Thoracic aorta (tissue), 2 donors: ENCODE results near the gene MT1A. TPM values are rescaled to one million over a fixed set of nuclear protein-coding genes. Genes with fewer than 3 reads are reported as not detected.

Experiments
- ATAC-seq: fragments of 150-250 bp; one replicate; pipeline ENCODE4 v1.8.0; 2017; ENCODE audit warnings: low read depth; ENCODE audit not compliant: insufficient number of reproducible peaks, low FRiP score
- DNase-seq: peaks from one replicate; pipeline ENCODE4 v3.0.0-alpha.2; 2020; ENCODE audit warnings: low spot score
- H3K27ac ChIP-seq, 2 donors: fragments of 200-600 bp; sonication (generic); 1 replicate in 1 of 2; 2 replicates in 1 of 2; pipeline ENCODE4 v1.5.1; 2016; ENCODE audit warnings: mild to moderate bottlenecking in 2 of 2, moderate library complexity in 2 of 2
- H3K27me3 ChIP-seq: fragments of 200-600 bp; sonication (generic); replicated peaks from 2 replicates; pipeline ENCODE4 v1.6.0; 2016; ENCODE audit warnings: mild to moderate bottlenecking; ENCODE audit not compliant: insufficient read depth
- H3K36me3 ChIP-seq: fragments of 200-600 bp; sonication (generic); one replicate; pipeline ENCODE4 v1.5.1; 2016
- H3K4me1 ChIP-seq, 2 donors: fragments of 200-600 bp; sonication (generic); 1 replicate in 1 of 2; 2 replicates in 1 of 2; pipeline versions ENCODE4 v1.5.1 to v1.6.0; 2016; ENCODE audit warnings: low read depth in 2 of 2, mild to moderate bottlenecking in 1 of 2; ENCODE audit not compliant: control insufficient read depth in 1 of 2
- H3K4me3 ChIP-seq: fragments of 200-600 bp; sonication (generic); 2 replicates; pipeline ENCODE4 v1.5.1; 2016; ENCODE audit warnings: mild to moderate bottlenecking
- H3K9me3 ChIP-seq: fragments of 200-600 bp; sonication (generic); 2 replicates; pipeline ENCODE4 v1.5.1; 2016
- total RNA-seq, 2 donors: library from RNA; depleted of rRNA; stranded (reverse); fragments of >200 nt; gene quantifications; one replicate each; pipeline versions ENCODE4 v1.1.0 to v1.2.3, GENCODE V29; 2016
- TF ChIP-seq, protein P1 (sequence below): fragments of 200-600 bp; sonication (generic); IDR thresholded peaks from one replicate; pipeline ENCODE4 v1.5.1; 2019; ENCODE audit warnings: antibody characterized with exemption

The MT1A gene
- total RNA-seq, 2 donors from 2014 or later = 6.5 to 168 TPM

DNA sequence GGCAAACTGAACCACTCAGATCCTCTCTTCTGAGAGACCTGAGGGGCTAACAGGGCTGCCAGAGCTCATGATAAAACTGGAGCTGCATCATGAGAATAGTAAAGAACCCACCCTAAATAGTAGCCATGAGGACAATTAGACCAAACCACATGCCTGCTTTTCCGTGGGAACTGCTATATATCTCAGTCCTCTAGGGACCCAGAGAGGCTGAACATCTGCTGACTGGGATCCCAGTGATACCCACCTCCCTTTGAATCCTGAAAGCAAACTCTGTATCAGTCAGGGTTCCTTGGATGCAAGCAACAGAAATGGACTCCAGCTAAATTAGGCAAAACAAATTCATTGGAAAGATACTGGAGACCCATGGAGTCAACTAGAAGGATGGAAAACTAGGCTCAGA lies 50.3 kb downstream of the MT1A start:
- DNase-seq (no peak), ATAC-seq (no peak)
- peaks cover 15 to 23% of the 10 kb centered on the region in 2 donors for H3K4me1 ChIP-seq
- no peak overlapping the region for H3K27ac ChIP-seq
- H3K9me3 ChIP-seq = no peaks in the 10 kb centered on the region
- H3K36me3 ChIP-seq = no peaks in the 10 kb centered on the region
- no peaks in the 10 kb centered on the region for H3K27me3 ChIP-seq
- no peak overlapping the region for H3K4me3 ChIP-seq
- TF ChIP-seq, protein P1, sequence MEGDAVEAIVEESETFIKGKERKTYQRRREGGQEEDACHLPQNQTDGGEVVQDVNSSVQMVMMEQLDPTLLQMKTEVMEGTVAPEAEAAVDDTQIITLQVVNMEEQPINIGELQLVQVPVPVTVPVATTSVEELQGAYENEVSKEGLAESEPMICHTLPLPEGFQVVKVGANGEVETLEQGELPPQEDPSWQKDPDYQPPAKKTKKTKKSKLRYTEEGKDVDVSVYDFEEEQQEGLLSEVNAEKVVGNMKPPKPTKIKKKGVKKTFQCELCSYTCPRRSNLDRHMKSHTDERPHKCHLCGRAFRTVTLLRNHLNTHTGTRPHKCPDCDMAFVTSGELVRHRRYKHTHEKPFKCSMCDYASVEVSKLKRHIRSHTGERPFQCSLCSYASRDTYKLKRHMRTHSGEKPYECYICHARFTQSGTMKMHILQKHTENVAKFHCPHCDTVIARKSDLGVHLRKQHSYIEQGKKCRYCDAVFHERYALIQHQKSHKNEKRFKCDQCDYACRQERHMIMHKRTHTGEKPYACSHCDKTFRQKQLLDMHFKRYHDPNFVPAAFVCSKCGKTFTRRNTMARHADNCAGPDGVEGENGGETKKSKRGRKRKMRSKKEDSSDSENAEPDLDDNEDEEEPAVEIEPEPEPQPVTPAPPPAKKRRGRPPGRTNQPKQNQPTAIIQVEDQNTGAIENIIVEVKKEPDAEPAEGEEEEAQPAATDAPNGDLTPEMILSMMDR = no peak

DNA sequence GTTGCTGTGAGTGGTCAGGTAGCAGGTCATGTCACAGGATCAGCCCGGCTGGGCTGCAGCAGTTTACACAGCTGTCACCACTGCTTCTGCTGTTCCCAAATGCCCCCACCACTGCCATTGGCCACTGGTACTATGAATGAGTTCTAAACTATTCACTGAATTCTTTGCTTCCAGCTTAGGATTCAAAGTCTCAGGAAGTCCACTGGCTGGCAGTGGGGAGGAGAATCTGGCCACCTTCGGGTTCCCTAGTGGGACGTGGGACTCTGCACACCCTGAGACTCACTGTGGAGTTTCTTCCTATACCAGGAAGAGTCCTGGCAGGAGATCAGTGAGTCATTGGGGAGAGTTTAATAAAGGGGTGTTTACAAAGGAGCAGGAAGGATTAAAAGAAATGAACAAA lies 50.7 kb downstream of the MT1A start:
- Histone ChIP-seq H3K4me1 (peaks cover 13 to 19% of the 10 kb centered on the region in 2 donors), H3K4me3 (no peak overlapping the region), H3K9me3 (no peaks in the 10 kb centered on the region), H3K27ac (no peak overlapping the region), H3K27me3 (no peaks in the 10 kb centered on the region), H3K36me3 (no peaks in the 10 kb centered on the region)
- ATAC-seq (no peak), DNase-seq (no peak)
- TF ChIP-seq, protein P1 = no peak

Other genes with a start within 250 kb of the MT1A start
- 100 to 1,000 TPM; 153 to 209 TPM for gene AMFR, start 213.1 kb upstream of the MT1A start, total RNA-seq
- 10 to 100 TPM; 43.5 to 52.3 TPM for gene NUDT21, start 187.3 kb upstream of the MT1A start, total RNA-seq
- gene OGFOD1, start 187.1 kb upstream of the MT1A start, total RNA-seq = 10 to 100 TPM; 43.3 to 71.7 TPM
- 10 to 100 TPM; 33.3 to 39.3 TPM for gene BBS2, start 118.6 kb upstream of the MT1A start, total RNA-seq
- gene MT4, start 73.6 kb upstream of the MT1A start, total RNA-seq = not detected
- not detected for gene MT3, start 49.1 kb upstream of the MT1A start, total RNA-seq
- gene MT2A, start 30.1 kb upstream of the MT1A start, total RNA-seq = 100 to 1,000 TPM; 107 to 185 TPM
- 100 to 1,000 TPM; 106 to 214 TPM for gene MT1E, start 12.9 kb upstream of the MT1A start, total RNA-seq
- gene MT1M, start 6.0 kb upstream of the MT1A start, total RNA-seq = 10 to 100 TPM; 23.2 to 53.6 TPM
- not detected for gene MT1B, start 13.2 kb downstream of the MT1A start, total RNA-seq
- 1 to 10 TPM; 3.1 to 3.9 TPM for gene MT1F, start 19.3 kb downstream of the MT1A start, total RNA-seq
- 10 to 100 TPM in 1 of 2 donors, not detected in 1; 34.7 TPM for gene MT1G, start 29.4 kb downstream of the MT1A start, total RNA-seq
- gene MT1H, start 31.1 kb downstream of the MT1A start, total RNA-seq = not detected
- gene MT1X, start 43.8 kb downstream of the MT1A start, total RNA-seq = 100 to 1,000 TPM; 308 to 320 TPM
- 10 to 100 TPM; 25.7 to 38.7 TPM for gene NUP93, start 91.5 kb downstream of the MT1A start, total RNA-seq
- gene SLC12A3, start 226.5 kb downstream of the MT1A start, total RNA-seq = not detected